GM10847 (cell line): ENCODE measurements around the gene HSBP1L1.

ENCODE experiments used
- POLR2A ChIP-seq: IDR thresholded peaks from 2 replicates; pipeline ENCODE4 v1.6.1; 2011; ENCODE audit not compliant: insufficient read length; ENCODE audit errors: extremely low read depth

HSBP1L1 gene

GRCh38 chr18:79975985-79976680, 11.7 kb downstream of the HSBP1L1 start:
- no peak for TF ChIP-seq POLR2A

- TF ChIP-seq POLR2A = no peak
Observed at GRCh38 chr18:79979843-79980242, 15.4 kb downstream of the HSBP1L1 start.

- TF ChIP-seq POLR2A = no peak
Observed at GRCh38 chr18:79980585-79980984, 16.1 kb downstream of the HSBP1L1 start.

GRCh38 chr18:79982736-79983135, 18.3 kb downstream of the HSBP1L1 start:
- TF ChIP-seq POLR2A = no peak

- TF ChIP-seq POLR2A = no peak
Observed at GRCh38 chr18:79983253-79983652, 18.8 kb downstream of the HSBP1L1 start.

- no peak for TF ChIP-seq POLR2A
Observed at GRCh38 chr18:79983793-79984192, 19.4 kb downstream of the HSBP1L1 start.

GRCh38 chr18:79985172-79985571, 20.7 kb downstream of the HSBP1L1 start:
- TF ChIP-seq POLR2A = no peak

GRCh38 chr18:79986726-79987125, 22.3 kb downstream of the HSBP1L1 start:
- TF ChIP-seq POLR2A = no peak

GRCh38 chr18:79987566-79987965, 23.1 kb downstream of the HSBP1L1 start:
- TF ChIP-seq POLR2A = no peak

GRCh38 chr18:79988071-79988450, 23.6 kb downstream of the HSBP1L1 start:
- no peak for TF ChIP-seq POLR2A

GRCh38 chr18:79988451-79989194, 24.2 kb downstream of the HSBP1L1 start, which contains the start of gene TXNL4A:
TSS of gene TXNL4A (minus strand) at chr18:79988563. CDS start at chr18:79988392, 171 bp downstream.
- TF ChIP-seq POLR2A = peak; percentile 94

GRCh38 chr18:79989195-79989497, 24.7 kb downstream of the HSBP1L1 start:
- no peak for TF ChIP-seq POLR2A

GRCh38 chr18:79991494-79991893, 27.1 kb downstream of the HSBP1L1 start:
- TF ChIP-seq POLR2A = no peak

GRCh38 chr18:80000877-80001276, 36.4 kb downstream of the HSBP1L1 start:
- TF ChIP-seq POLR2A = no peak

GRCh38 chr18:80002468-80002867, 38.0 kb downstream of the HSBP1L1 start:
- no peak for TF ChIP-seq POLR2A

GRCh38 chr18:80004600-80005342, 40.3 kb downstream of the HSBP1L1 start:
- no peak for TF ChIP-seq POLR2A
